Peyer's patch (tissue), 4 donors: ENCODE measurements around the gene MET. TPM values are rescaled to one million over a fixed set of nuclear protein-coding genes. Genes with fewer than 3 reads are reported as not detected.

Experiments used
- DNase-seq, 3 donors: peaks; one replicate each; pipeline ENCODE4 v3.0.0-alpha.2; 2017 to 2019
- H3K27ac ChIP-seq, 4 donors: fragments of 200-600 bp; sonication (generic); one replicate each; pipeline ENCODE4 v1.5.1; 2016 to 2019
- H3K27me3 ChIP-seq, 2 donors: fragments of 200-600 bp; sonication (generic); one replicate each; pipeline ENCODE4 v1.5.1; 2019
- H3K36me3 ChIP-seq, 3 donors: fragments of 200-600 bp; sonication (generic); one replicate each; pipeline ENCODE4 v1.5.1; 2016 to 2019
- H3K4me1 ChIP-seq, 4 donors: fragments of 200-600 bp; sonication (generic); one replicate each; pipeline ENCODE4 v1.5.1; 2016 to 2019
- H3K4me3 ChIP-seq, 4 donors: fragments of 200-600 bp; sonication (generic); 1 replicate in 3 of 4; 2 replicates in 1 of 4; pipeline ENCODE4 v1.5.1; 2016 to 2019; ENCODE audit warnings: mild to moderate bottlenecking in 1 of 4
- H3K9me3 ChIP-seq, 4 donors: fragments of 200-600 bp; sonication (generic); one replicate each; pipeline ENCODE4 v1.5.1; 2016 to 2019; ENCODE audit warnings: mild to moderate bottlenecking in 1 of 4
- CTCF ChIP-seq, 6 experiments: fragments of 450-650 bp in 4 of 6; fragments of 200-600 bp in 2 of 6; sonication (generic) in 1 of 6; IDR thresholded peaks; one replicate each; pipeline ENCODE4 v1.5.1; 2017 to 2019; ENCODE audit warnings: antibody characterized with exemption in 6 of 6, mild to moderate bottlenecking in 3 of 6, moderate library complexity in 1 of 6
- POLR2A ChIP-seq, 2 donors: fragments of 450-650 bp; IDR thresholded peaks; one replicate each; pipeline ENCODE4 v1.5.1; 2017; ENCODE audit warnings: antibody characterized with exemption in 2 of 2, mild to moderate bottlenecking in 2 of 2, moderate library complexity in 2 of 2
- total RNA-seq, 4 donors: library from RNA; depleted of rRNA; stranded (reverse); fragments of >200 nt; gene quantifications; one replicate each; pipeline ENCODE4 v1.1.0, GENCODE V29; 2016

MET gene
- total RNA-seq, 4 donors from 2014 or later, result 2.5 to 34.0 (median 23.6) TPM

GRCh38 chr7:116696707-116697106, 24.7 kb downstream of the MET start:
- TF ChIP-seq POLR2A (IDR thresholded peaks at IDR 0.05) (no peak), CTCF (IDR thresholded peaks at IDR 0.05) (no peak)
- H3K4me1 ChIP-seq, result no peaks in the 10 kb centered on the region
- H3K9me3 ChIP-seq, result no peaks in the 10 kb centered on the region
- no peaks in the 10 kb centered on the region for H3K36me3 ChIP-seq
- no peak overlapping the region for H3K27ac ChIP-seq
- DNase-seq, result no peak
- H3K27me3 ChIP-seq, result no peaks in the 10 kb centered on the region
- H3K4me3 ChIP-seq, result no peak overlapping the region

GRCh38 chr7:116697152-116697551, 25.2 kb downstream of the MET start:
- no peak for TF ChIP-seq CTCF (IDR thresholded peaks at IDR 0.05)
- no peak for TF ChIP-seq POLR2A (IDR thresholded peaks at IDR 0.05)
- no peak for DNase-seq
- Histone ChIP-seq H3K27me3 (no peaks in the 10 kb centered on the region), H3K36me3 (no peaks in the 10 kb centered on the region), H3K4me3 (no peak overlapping the region), H3K4me1 (no peaks in the 10 kb centered on the region), H3K9me3 (no peaks in the 10 kb centered on the region), H3K27ac (no peak overlapping the region)

- H3K4me3 ChIP-seq, result no peak overlapping the region
- TF ChIP-seq CTCF (IDR thresholded peaks at IDR 0.05), result no peak
- no peak for TF ChIP-seq POLR2A (IDR thresholded peaks at IDR 0.05)
Observed at GRCh38 chr7:116697761-116698160, 25.8 kb downstream of the MET start.

GRCh38 chr7:116698396-116698795, 26.4 kb downstream of the MET start:
- Histone ChIP-seq H3K4me3 (no peak overlapping the region), H3K9me3 (no peaks in the 10 kb centered on the region), H3K36me3 (no peaks in the 10 kb centered on the region), H3K4me1 (no peaks in the 10 kb centered on the region), H3K27ac (no peak overlapping the region), H3K27me3 (no peaks in the 10 kb centered on the region)
- TF ChIP-seq CTCF (IDR thresholded peaks at IDR 0.05), result no peak
- no peak for DNase-seq

More at GRCh38 chr7:116697761-116698160, 25.8 kb downstream of the MET start:
- H3K36me3 ChIP-seq, result no peaks in the 10 kb centered on the region
- H3K27me3 ChIP-seq, result no peaks in the 10 kb centered on the region
- H3K4me1 ChIP-seq, result no peaks in the 10 kb centered on the region
- no peak for DNase-seq
- H3K9me3 ChIP-seq, result no peaks in the 10 kb centered on the region
- H3K27ac ChIP-seq, result no peak overlapping the region

- no peak for DNase-seq
- no peak overlapping the region for H3K4me3 ChIP-seq
- TF ChIP-seq POLR2A (IDR thresholded peaks at IDR 0.05), result no peak
- TF ChIP-seq CTCF (IDR thresholded peaks at IDR 0.05), result no peak
Observed at GRCh38 chr7:116698930-116699721, 27.1 kb downstream of the MET start.

More at GRCh38 chr7:116698930-116699721, 27.1 kb downstream of the MET start:
- no peaks in the 10 kb centered on the region for H3K4me1 ChIP-seq
- H3K27ac ChIP-seq, result no peak overlapping the region
- no peaks in the 10 kb centered on the region for H3K36me3 ChIP-seq
- H3K27me3 ChIP-seq, result no peaks in the 10 kb centered on the region
- no peaks in the 10 kb centered on the region for H3K9me3 ChIP-seq
